C4-2B (cell line): ENCODE measurements around the gene CCDC158.

Source experiments
- ZFX ChIP-seq: fragments of 450-650 bp; IDR thresholded peaks from 2 replicates; pipeline ENCODE4 v1.6.1; 2017
- TF ChIP-seq, protein P1 (sequence below): fragments of 450-650 bp; conservative IDR thresholded peaks from 2 replicates; pipeline ENCODE4 v1.5.1; 2017; ENCODE audit warnings: mild to moderate bottlenecking

DNA sequence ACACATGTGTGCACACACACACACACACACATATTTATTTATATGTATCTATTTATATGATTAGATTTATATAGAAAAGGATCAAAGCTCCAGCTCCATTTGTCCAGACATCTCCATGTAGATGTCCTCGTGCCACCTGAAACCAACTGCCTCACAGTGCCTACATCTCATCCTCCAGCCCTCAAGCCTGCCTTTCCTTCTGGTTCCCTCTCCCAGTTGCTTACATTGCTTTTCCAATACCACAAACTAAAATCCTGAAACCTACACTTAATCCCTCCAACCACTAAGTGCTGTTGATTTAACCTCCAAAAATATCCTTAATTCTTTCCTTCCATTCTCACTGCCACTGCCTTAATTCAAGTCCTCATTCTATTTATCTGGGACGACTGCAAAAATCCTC, 63.0 kb downstream of the CCDC158 start:
- TF ChIP-seq, protein P1, sequence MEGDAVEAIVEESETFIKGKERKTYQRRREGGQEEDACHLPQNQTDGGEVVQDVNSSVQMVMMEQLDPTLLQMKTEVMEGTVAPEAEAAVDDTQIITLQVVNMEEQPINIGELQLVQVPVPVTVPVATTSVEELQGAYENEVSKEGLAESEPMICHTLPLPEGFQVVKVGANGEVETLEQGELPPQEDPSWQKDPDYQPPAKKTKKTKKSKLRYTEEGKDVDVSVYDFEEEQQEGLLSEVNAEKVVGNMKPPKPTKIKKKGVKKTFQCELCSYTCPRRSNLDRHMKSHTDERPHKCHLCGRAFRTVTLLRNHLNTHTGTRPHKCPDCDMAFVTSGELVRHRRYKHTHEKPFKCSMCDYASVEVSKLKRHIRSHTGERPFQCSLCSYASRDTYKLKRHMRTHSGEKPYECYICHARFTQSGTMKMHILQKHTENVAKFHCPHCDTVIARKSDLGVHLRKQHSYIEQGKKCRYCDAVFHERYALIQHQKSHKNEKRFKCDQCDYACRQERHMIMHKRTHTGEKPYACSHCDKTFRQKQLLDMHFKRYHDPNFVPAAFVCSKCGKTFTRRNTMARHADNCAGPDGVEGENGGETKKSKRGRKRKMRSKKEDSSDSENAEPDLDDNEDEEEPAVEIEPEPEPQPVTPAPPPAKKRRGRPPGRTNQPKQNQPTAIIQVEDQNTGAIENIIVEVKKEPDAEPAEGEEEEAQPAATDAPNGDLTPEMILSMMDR = no peak
- no peak for TF ChIP-seq ZFX
